Esophagus muscularis mucosa (tissue), 4 donors: ENCODE measurements around the gene SLC25A47.

Experiments
- CTCF ChIP-seq, 3 experiments: fragments of 200-600 bp in 2 of 3; fragments of 450-650 bp in 1 of 3; sonication (generic) in 2 of 3; IDR thresholded peaks; one replicate each; pipeline ENCODE4 v1.5.1; 2017 to 2019; ENCODE audit warnings: antibody characterized with exemption in 3 of 3, mild to moderate bottlenecking in 2 of 3, moderate library complexity in 1 of 3
- EP300 ChIP-seq: sonication (generic); formaldehyde crosslinking; IDR thresholded peaks from one replicate; pipeline ENCODE4 v1.6.1; 2017; ENCODE audit warnings: antibody characterized with exemption
- POLR2AphosphoS5 ChIP-seq, 2 donors: sonication (generic); formaldehyde crosslinking; IDR thresholded peaks; one replicate each; pipeline ENCODE4 v1.6.1; 2017; ENCODE audit warnings: antibody characterized with exemption in 2 of 2

- no peak for TF ChIP-seq CTCF (IDR thresholded peaks at IDR 0.05)
- no peak for TF ChIP-seq POLR2AphosphoS5 (IDR thresholded peaks at IDR 0.05)
- TF ChIP-seq EP300: no peak
These were observed 47.9 kb upstream of the SLC25A47 start for GRCh38 chr14:100275214-100275613.
